Upper lobe of left lung (tissue), 4 donors: ENCODE measurements around the gene EBF3.

Experiments used
- EP300 ChIP-seq, 4 donors: sonication (generic); formaldehyde crosslinking; IDR thresholded peaks; one replicate each; pipeline ENCODE4 v1.5.1; 2017; ENCODE audit warnings: antibody characterized with exemption in 4 of 4, control low read depth in 2 of 4
- POLR2A ChIP-seq, 4 donors: fragments of 450-650 bp; IDR thresholded peaks; one replicate each; pipeline ENCODE4 v1.5.1; 2016 to 2017; ENCODE audit warnings: antibody characterized with exemption in 4 of 4, mild to moderate bottlenecking in 2 of 4
- POLR2AphosphoS5 ChIP-seq, 2 donors: sonication (generic); formaldehyde crosslinking; IDR thresholded peaks; one replicate each; pipeline ENCODE4 v1.5.1; 2017; ENCODE audit warnings: antibody characterized with exemption in 2 of 2
- TF ChIP-seq, protein P1 (sequence below), 6 experiments: fragments of 450-650 bp in 4 of 6; fragments of 200-600 bp in 2 of 6; sonication (generic) in 2 of 6; IDR thresholded peaks; one replicate each; pipeline ENCODE4 v1.5.1; 2016 to 2019; ENCODE audit warnings: antibody characterized with exemption in 6 of 6

DNA sequence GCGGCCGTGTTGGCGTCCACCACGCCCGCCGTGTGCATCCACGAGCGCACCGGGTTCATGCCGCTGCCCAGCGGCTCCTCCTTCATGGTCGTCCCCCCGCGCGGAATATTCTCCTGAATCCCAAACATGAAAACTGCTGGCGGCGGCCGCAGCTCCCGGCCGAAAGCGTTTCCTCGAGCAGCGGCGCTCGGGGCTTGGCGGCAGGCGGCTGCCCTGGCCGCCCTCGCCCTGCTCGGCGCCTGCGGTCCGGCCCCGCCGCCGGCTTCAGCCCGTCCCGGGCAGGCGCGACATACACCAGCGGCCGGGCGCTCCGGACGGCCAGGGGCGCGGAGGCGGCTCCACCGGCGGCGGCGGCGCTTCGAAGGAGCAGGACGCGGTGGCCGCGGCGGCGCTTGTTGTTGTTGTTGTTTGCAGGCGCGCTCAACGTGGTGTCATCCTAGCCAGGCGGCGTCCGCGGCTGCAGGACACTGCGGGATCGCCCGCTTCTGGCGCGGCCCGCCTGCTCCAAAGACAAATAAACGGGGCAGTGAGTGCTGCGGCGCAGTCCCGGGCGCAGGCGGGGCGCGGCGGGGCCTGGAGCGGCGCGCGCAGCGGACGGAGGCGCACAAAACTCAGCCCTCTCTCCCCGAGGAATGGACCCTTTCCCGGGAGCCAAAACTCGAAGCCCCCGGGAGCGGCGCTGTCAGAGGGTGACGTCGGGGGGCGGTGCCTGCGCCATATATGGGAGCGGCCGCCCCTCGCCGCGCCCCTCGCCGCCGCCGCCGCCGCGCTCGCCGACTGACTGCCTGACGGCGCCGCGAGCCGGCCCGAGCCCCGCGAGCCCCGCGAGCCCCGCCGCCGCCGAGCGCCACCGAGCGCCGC, at the start of gene EBF3:
- TF ChIP-seq, protein P1, sequence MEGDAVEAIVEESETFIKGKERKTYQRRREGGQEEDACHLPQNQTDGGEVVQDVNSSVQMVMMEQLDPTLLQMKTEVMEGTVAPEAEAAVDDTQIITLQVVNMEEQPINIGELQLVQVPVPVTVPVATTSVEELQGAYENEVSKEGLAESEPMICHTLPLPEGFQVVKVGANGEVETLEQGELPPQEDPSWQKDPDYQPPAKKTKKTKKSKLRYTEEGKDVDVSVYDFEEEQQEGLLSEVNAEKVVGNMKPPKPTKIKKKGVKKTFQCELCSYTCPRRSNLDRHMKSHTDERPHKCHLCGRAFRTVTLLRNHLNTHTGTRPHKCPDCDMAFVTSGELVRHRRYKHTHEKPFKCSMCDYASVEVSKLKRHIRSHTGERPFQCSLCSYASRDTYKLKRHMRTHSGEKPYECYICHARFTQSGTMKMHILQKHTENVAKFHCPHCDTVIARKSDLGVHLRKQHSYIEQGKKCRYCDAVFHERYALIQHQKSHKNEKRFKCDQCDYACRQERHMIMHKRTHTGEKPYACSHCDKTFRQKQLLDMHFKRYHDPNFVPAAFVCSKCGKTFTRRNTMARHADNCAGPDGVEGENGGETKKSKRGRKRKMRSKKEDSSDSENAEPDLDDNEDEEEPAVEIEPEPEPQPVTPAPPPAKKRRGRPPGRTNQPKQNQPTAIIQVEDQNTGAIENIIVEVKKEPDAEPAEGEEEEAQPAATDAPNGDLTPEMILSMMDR (IDR thresholded peaks at IDR 0.05), result no peak
- no peak for TF ChIP-seq POLR2A (IDR thresholded peaks at IDR 0.05)
- no peak for TF ChIP-seq POLR2AphosphoS5 (IDR thresholded peaks at IDR 0.05)
- no peak for TF ChIP-seq EP300 (IDR thresholded peaks at IDR 0.05)
